Astrocyte (in vitro differentiated cells and primary cell): ENCODE results near the gene TPPP3. TPM values are rescaled to one million over a fixed set of nuclear protein-coding genes. Genes with fewer than 3 reads are reported as not detected.
A peak's percentile ranks its signal among the peaks of the same experiment; 100 is the strongest.

Source experiments
- DNase-seq: peaks from one replicate; pipeline ENCODE4 v3.0.0-alpha.2; 2010; ENCODE audit warnings: low read depth
- FAIRE-seq: peaks from 2 replicates; lab custom pipeline; 2011; peaks lifted over from hg19 to GRCh38; lab: Jason Lieb, UNC
- H2AFZ ChIP-seq: 2 replicates; pipeline ENCODE4 v1.6.0; 2012; ENCODE audit warnings: low read depth, low read length, inconsistent platforms
- H3K27ac ChIP-seq: 2 replicates; pipeline ENCODE4 v1.5.1; 2011; ENCODE audit warnings: low read depth, low read length, inconsistent platforms
- H3K27me3 ChIP-seq: 2 replicates; pipeline ENCODE4 v1.6.0; 2011; ENCODE audit warnings: low read length, inconsistent platforms; ENCODE audit not compliant: insufficient read depth
- H3K36me3 ChIP-seq: 2 replicates; pipeline ENCODE4 v1.5.1; 2011; ENCODE audit warnings: low read length, inconsistent platforms; ENCODE audit not compliant: insufficient read depth
- H3K4me1 ChIP-seq: 2 replicates; pipeline ENCODE4 v1.5.1; 2011; ENCODE audit warnings: low read length, inconsistent platforms; ENCODE audit not compliant: insufficient read depth
- H3K4me2 ChIP-seq: 2 replicates; pipeline ENCODE4 v1.6.0; 2012; ENCODE audit warnings: low read length, inconsistent platforms
- H3K4me3 ChIP-seq: 2 replicates; pipeline ENCODE4 v1.5.1; 2011; ENCODE audit warnings: low read depth, mild to moderate bottlenecking, low read length, inconsistent platforms; ENCODE audit not compliant: insufficient read depth
- H3K79me2 ChIP-seq: 2 replicates; pipeline ENCODE4 v1.6.0; 2012; ENCODE audit warnings: mild to moderate bottlenecking, low read length, inconsistent platforms; ENCODE audit not compliant: insufficient read depth
- H3K9ac ChIP-seq: 2 replicates; pipeline ENCODE4 v1.6.0; 2012; ENCODE audit warnings: mild to moderate bottlenecking, low read length, inconsistent platforms
- H3K9me3 ChIP-seq: 2 replicates; pipeline ENCODE4 v1.5.1; 2012; ENCODE audit warnings: low read depth, mild to moderate bottlenecking, low read length, inconsistent platforms; ENCODE audit not compliant: insufficient read depth
- H4K20me1 ChIP-seq: 2 replicates; pipeline ENCODE4 v1.6.0; 2012; ENCODE audit warnings: low read length, inconsistent platforms; ENCODE audit not compliant: insufficient read depth
- H3K27ac Mint-ChIP-seq: one replicate; pipeline ENCODE4 v1.8.0; 2021; ENCODE audit warnings: mild to moderate bottlenecking, mixed read lengths; ENCODE audit not compliant: unreplicated experiment
- H3K27me3 Mint-ChIP-seq: one replicate; pipeline ENCODE4 v1.8.0; 2021; ENCODE audit warnings: low read depth, mixed read lengths; ENCODE audit not compliant: unreplicated experiment
- H3K36me3 Mint-ChIP-seq: one replicate; pipeline ENCODE4 v1.8.0; 2021; ENCODE audit warnings: low read depth, mixed read lengths; ENCODE audit not compliant: unreplicated experiment
- H3K4me1 Mint-ChIP-seq: one replicate; pipeline ENCODE4 v1.8.0; 2021; ENCODE audit warnings: low read depth, mixed read lengths; ENCODE audit not compliant: unreplicated experiment
- H3K4me3 Mint-ChIP-seq: one replicate; pipeline ENCODE4 v1.8.0; 2021; ENCODE audit warnings: mild to moderate bottlenecking, moderate library complexity, mixed read lengths; ENCODE audit not compliant: unreplicated experiment
- H3K9me3 Mint-ChIP-seq: one replicate; pipeline ENCODE4 v1.8.0; 2021; ENCODE audit warnings: mild to moderate bottlenecking, mixed read lengths; ENCODE audit not compliant: unreplicated experiment
- CTCF ChIP-seq: IDR thresholded peaks from 2 replicates; pipeline ENCODE4 v1.5.1; 2011; ENCODE audit warnings: low read depth, mild to moderate bottlenecking, inconsistent platforms, low read length, moderate library complexity; ENCODE audit not compliant: insufficient read depth
- EZH2 ChIP-seq: IDR thresholded peaks from 2 replicates; pipeline ENCODE4 v1.6.1; 2012; ENCODE audit warnings: mild to moderate bottlenecking, low read length, inconsistent platforms; ENCODE audit not compliant: insufficient read depth
- total RNA-seq: library from RNA; stranded (reverse); gene quantifications from 2 replicates; pipeline ENCODE4 v1.2.1, GENCODE V29; 2021

TPPP3 gene
- total RNA-seq, 1 donor from 2014 or later, result 0.75 TPM

- TF ChIP-seq CTCF (no peak), EZH2 (no peak)
- Histone ChIP-seq H3K79me2 (no peaks in the 10 kb centered on the region), H4K20me1 (no peaks in the 10 kb centered on the region), H3K9ac (no peak overlapping the region), H3K36me3 (no peaks in the 10 kb centered on the region), H3K4me1 (no peaks in the 10 kb centered on the region), H3K4me2 (no peak overlapping the region), H3K27me3 (peaks cover 7% of the 10 kb centered on the region), H3K27ac (no peak overlapping the region), H3K4me3 (no peak overlapping the region), H2AFZ (no peak overlapping the region), H3K9me3 (no peaks in the 10 kb centered on the region)
- no peaks in the 10 kb centered on the region for H3K36me3 Mint-ChIP-seq
- no peaks in the 10 kb centered on the region for H3K9me3 Mint-ChIP-seq
- H3K27ac Mint-ChIP-seq, result no peak overlapping the region
- no peak overlapping the region for H3K4me3 Mint-ChIP-seq
- peaks cover 70% of the 10 kb centered on the region for H3K27me3 Mint-ChIP-seq
- no peaks in the 10 kb centered on the region for H3K4me1 Mint-ChIP-seq
- DNase-seq, result no peak
- FAIRE-seq, result no peak
These were observed 6.3 kb downstream of the TPPP3 start for GRCh38 chr16:67386861-67387455.

- H3K27me3 Mint-ChIP-seq, result peaks cover 56% of the 10 kb centered on the region
- no peak overlapping the region for H3K4me2 ChIP-seq
These were observed 8.4 kb downstream of the TPPP3 start for GRCh38 chr16:67384778-67385510.

More at GRCh38 chr16:67384778-67385510, 8.4 kb downstream of the TPPP3 start:
- peak; percentile 49 for DNase-seq
- Histone ChIP-seq H3K27me3 (peaks cover 7% of the 10 kb centered on the region), H3K4me1 (no peaks in the 10 kb centered on the region), H3K79me2 (no peaks in the 10 kb centered on the region), H3K4me3 (no peak overlapping the region), H2AFZ (no peak overlapping the region), H3K27ac (no peak overlapping the region), H4K20me1 (no peaks in the 10 kb centered on the region), H3K9ac (no peak overlapping the region), H3K9me3 (no peaks in the 10 kb centered on the region), H3K36me3 (no peaks in the 10 kb centered on the region)
- no peak overlapping the region for H3K27ac Mint-ChIP-seq
- H3K36me3 Mint-ChIP-seq, result no peaks in the 10 kb centered on the region
- no peaks in the 10 kb centered on the region for H3K4me1 Mint-ChIP-seq
- no peak overlapping the region for H3K4me3 Mint-ChIP-seq
- TF ChIP-seq EZH2, result no peak
- no peak for TF ChIP-seq CTCF
- FAIRE-seq, result no peak
- H3K9me3 Mint-ChIP-seq, result no peaks in the 10 kb centered on the region
